GM12892 (cell line): ENCODE data around the gene TAS2R39. TPM values are rescaled to one million over a fixed set of nuclear protein-coding genes. Genes with fewer than 3 reads are reported as not detected.
"Not testable (repeated sequence)": the region's sequence is repeated elsewhere in the genome, so short reads cannot be mapped to it uniquely, and the experiment has no call there.

Experiments
- DNase-seq: peaks from one replicate; pipeline ENCODE4 v3.0.0; 2011; ENCODE audit not compliant: insufficient read length
- FAIRE-seq: peaks from 2 replicates; lab custom pipeline; 2011; peaks lifted over from hg19 to GRCh38; lab: Jason Lieb, UNC
- POLR2A ChIP-seq: IDR thresholded peaks from 2 replicates; pipeline ENCODE4 v1.6.1; 2011; ENCODE audit warnings: low read depth, low read length, control low read depth
- POLR2AphosphoS5 ChIP-seq: IDR thresholded peaks from 2 replicates; pipeline ENCODE4 v1.6.1; 2011; ENCODE audit warnings: low read depth, low read length, control low read depth
- TAF1 ChIP-seq: IDR thresholded peaks from 2 replicates; pipeline ENCODE4 v1.6.1; 2011; ENCODE audit warnings: low read depth, mild to moderate bottlenecking, control low read depth, low read length, borderline replicate concordance
- polyA plus RNA-seq: library from polyadenylated mRNA; unstranded; fragments of >200 nt; gene quantifications from one replicate; pipeline ENCODE4 v1.2.1, GENCODE V29; 2012; ENCODE audit warnings: missing spikeins, inconsistent platforms; ENCODE audit not compliant: missing spikeins

TAS2R39 gene
- not detected for polyA plus RNA-seq

DNA sequence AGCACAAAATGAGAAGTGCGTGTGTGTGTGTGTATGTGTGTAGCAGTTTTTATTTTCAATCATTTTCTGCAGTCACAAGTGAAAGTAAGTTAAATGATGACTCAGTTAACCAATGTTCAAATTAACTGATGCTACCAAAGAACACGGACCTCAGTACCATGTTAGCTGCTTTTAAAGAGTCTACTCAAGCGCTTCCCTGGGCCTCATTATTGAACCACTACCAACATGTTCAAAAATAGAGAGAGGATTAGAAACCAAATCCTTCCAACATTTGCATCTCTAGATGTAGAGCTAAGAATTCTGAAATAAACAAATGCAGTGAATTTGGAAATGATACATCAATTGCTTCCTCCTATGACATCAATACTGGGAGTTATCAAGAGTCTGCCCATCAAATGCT, at the start of gene TAS2R39:
Gene TAS2R39 (plus strand): TSS at position 396 of the 400 bp plus-strand sequence. CDS start 0 bp downstream, at position 396.
- FAIRE-seq: no peak
- TF ChIP-seq POLR2A (no peak), TAF1 (no peak), POLR2AphosphoS5 (no peak)
- no peak for DNase-seq

DNA sequence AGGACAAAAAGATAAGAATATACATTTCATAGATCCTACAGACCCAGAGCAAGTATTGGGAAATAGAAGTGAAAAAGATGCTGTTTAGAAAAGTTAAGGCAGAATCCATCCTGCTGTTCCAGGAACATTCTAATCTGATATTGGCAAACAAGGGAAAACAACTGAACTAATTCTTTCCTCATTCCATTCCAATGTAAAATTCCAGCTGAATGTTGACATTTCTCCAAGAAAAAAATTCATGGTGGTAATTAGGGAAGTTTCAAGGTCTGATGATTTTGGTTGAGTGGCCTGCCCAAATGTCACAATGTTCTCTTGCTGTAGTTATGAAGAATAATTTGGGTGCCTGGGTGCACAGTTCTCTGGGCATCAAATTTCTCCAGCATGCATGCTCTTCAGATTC, 36.1 kb upstream of the TAS2R39 start:
- TF ChIP-seq POLR2AphosphoS5 (no peak), POLR2A (no peak), TAF1 (no peak)
- FAIRE-seq (no peak), DNase-seq (no peak)

DNA sequence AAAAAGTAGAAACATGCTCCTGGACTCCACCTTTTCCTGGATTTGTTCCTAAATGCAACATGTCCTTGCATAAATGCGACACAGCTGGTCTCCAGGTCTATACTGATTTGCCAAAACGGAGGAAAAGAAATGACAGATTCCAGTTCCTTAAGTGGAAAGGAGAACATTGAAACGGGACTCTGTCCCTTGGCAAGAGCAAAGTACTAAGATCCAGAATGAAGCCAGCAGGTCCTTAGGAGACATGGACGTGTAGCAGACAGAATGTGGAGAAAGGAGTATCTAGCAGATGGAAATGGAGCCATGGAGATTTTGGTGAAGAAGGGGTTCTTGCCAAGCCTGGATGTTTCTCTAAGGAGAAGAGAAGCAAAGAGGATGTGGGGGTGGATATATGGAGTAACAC, 35.2 kb upstream of the TAS2R39 start:
- DNase-seq (no peak), FAIRE-seq (no peak)
- TF ChIP-seq POLR2A: no peak
- no peak for TF ChIP-seq POLR2AphosphoS5
- TF ChIP-seq TAF1: no peak

DNA sequence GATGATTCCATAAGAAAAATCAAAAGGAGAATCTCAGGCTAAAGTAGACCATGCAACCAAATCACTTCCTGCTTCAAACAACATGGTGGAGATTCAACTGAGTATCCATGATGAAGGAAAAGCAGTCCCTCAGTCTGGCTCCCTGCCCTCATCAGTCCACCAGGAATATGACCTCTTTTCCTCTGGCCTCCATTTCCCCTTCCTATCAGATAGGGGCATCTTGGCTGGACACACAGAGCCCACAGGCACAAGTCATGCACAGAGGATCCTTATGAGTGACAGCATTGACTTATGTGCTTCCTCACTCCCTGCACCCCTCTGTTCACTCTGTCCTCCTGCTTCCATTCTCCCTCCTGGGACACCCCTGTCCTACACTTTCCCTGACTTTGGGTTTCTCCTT, 34.6 kb upstream of the TAS2R39 start:
- TF ChIP-seq POLR2AphosphoS5: no peak
- TF ChIP-seq POLR2A: no peak
- TF ChIP-seq TAF1: no peak
- no peak for DNase-seq
- no peak for FAIRE-seq

DNA sequence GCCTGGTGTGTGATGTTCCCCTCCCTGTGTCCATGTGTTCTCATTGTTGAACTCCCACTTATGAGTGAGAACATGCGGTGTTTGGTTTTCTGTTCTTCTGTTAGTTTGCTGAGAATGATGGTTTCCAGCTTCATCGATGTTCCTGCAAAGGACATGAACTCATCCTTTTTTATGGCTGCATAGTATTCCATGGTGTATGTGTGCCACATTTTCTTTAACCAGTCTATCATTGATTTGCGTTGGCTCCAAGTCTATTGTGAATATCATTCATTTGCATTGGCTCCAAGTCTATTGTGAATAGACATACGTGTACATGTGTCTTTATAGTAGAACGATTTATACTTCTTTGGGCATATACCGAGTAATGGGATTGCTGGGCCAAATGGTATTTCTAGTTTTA, 32.5 kb upstream of the TAS2R39 start:
- not testable (repeated sequence) for FAIRE-seq, DNase-seq

DNA sequence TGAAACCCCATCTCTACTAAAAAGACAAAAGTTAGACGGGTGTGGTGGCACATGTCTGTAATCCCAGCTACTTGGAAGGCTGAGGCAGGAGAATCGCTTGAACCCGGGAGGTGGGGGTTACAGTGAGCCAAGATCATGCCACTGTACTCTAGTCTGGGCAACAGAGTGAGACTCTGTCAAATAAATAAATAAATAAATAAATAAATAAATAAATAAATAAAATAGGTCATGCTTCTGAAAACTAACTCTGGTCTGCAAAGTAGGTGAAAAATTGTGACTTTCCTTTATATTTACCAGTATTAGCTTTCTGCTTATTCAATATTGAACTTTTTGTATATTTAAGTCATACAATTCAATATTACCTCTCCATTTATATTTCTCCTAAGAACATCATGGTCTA, 24.6 kb upstream of the TAS2R39 start:
- not testable (repeated sequence) for FAIRE-seq, DNase-seq

DNA sequence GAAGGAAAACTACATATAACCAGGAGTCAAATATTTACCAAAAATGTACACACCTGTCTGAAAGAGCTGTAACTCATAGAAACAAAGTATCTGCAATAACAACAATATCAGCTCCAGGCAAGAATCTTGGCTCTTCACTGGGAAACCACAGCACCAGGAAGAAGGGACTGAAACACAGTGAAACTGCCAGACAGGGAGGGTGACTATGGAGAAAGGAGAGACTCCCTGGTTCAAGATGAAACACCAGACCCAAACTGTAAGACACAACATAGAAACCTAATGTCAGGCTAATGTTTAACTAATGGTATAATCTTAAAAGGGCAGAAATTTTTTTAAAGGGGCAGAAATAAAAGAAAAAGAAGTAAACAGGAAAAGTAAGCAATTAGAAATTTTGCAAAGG, 11.5 kb upstream of the TAS2R39 start:
- no peak for DNase-seq
- TF ChIP-seq POLR2AphosphoS5: no peak
- FAIRE-seq: no peak

DNA sequence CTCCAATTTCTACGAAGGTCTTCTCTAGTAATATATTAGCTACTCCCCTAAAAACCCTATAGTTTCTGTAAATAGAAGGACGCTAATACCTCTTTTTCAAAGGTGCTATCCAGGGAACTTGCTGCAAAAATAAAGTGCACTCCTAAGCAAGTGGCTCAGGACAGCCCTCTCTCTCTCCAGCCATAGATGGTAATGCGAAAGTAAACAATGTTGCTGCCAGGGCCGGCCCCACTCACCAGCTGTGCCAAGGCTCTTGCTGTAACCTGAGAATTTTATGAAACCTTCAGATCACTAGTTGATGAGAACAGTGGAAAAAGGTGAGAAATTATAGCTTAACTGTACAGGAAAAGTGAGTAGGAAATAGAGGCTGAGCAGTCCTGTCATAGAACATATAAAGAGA, 10.9 kb upstream of the TAS2R39 start:
- TF ChIP-seq POLR2AphosphoS5: no peak
- no peak for TF ChIP-seq POLR2A
- TF ChIP-seq TAF1: no peak
- DNase-seq (no peak), FAIRE-seq (no peak)

DNA sequence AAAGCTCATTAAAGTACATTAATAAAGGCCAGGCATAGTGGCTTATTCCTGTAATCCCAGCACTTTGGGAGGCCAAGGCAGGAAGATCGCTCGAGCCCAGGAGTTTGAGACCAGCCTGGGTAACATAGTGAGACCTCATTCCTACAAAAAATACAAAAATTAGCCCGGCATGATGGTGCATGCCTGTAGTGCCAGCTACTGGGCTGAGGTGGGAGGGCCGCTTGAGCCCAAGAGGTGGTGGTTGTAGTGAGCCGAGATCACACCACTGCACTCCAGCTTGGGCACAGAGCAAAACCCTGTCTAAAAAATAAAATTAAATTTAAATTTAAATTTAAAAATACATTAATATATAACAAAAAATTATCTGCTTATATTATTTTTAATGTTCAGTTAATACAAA, 7.1 kb upstream of the TAS2R39 start:
- no peak for FAIRE-seq
- DNase-seq: no peak
- no peak for TF ChIP-seq POLR2A
- TF ChIP-seq TAF1: no peak
- TF ChIP-seq POLR2AphosphoS5: no peak

DNA sequence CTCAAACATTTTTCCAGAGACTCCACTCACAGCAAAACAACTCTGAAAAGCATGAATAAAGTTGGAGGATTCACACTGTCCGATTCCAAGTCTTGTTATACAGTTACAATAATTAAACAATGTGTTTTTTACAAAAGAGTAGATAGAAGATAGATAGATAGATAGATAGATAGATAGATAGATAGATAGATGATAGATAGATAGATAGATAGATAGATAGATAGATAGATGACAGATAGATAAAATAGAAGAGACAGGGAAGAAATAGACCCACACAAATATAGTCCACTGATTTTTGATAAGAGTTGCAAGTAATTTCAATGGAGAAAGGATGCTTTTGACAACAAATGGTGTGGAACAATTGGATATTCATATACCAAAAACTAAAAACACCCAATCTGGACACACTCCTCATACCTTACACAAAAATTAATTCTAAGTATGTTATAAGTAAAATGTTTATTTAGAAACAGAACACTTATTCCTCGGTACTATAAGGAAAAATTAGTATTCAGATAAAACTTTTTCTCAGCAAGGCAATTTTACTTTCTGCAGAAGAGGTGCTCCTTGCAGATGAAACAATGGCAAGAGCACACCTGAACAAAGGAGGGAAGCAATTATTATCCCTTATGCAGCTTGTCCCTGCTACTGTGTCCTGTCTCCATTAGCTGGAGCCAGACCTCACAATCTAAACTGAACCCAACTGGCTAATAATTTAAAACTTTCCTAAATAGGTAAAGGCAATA, 5.7 kb upstream of the TAS2R39 start:
- TF ChIP-seq POLR2AphosphoS5 (no peak), TAF1 (no peak), POLR2A (no peak)
- no peak for FAIRE-seq
- no peak for DNase-seq

DNA sequence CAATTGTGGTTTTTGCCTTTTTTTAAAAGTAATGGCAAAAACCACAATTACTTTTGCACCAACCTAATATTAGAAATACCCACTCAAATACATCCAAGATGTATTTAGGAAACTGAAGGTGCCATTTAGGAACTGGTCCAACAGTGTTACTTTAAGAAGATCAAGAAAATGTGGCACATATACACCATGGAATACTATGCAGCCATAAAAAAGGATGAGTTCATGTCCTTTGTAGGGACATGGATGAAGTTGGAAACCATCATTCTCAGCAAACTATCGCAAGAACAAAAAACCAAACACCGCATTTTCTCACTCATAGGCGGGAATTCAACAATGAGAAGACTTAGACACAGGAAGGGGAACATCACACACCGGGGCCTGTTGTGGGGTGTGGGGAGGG, 2.4 kb upstream of the TAS2R39 start:
- FAIRE-seq, DNase-seq: not testable (repeated sequence)

DNA sequence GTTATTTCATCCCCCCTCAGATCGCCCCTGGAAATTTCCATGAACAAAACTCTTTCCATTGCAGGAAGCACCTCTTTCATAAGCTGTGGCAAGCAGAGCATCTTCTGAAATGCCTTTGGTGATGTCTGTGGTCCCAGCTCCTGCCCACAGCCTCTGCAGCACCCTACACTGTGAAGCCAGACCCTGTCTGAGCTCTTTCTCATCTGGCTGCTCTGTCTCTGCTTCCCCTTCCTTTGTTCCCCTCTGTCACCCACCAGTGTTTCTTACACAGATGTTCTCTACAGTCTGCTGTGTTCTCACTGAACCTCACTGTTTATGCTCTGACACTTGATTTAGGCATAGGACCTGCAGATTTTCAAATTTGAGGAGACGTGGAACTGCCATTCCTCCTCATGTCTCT, 1.9 kb upstream of the TAS2R39 start:
- FAIRE-seq: no peak

DNA sequence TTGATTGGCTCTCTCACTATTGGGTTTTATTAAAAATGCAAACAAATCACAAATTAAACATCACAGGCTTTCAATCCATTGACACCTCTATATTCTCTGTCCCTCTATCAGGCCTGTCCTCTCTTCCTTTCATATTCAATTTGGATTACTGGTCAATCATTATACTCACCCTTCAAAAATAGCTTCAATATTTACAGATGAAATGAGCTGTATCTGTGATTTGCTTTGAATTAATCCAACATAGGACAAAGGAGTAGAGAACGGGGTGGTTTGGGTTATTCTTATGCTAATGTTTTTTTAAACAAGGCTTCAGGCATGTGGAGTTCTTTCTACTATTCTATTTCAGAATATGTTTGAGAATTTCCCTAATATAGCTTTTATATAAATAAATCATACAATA, 2.3 kb downstream of the TAS2R39 start:
- DNase-seq: no peak
- no peak for TF ChIP-seq TAF1
- FAIRE-seq: no peak

More for the DNA sequence above, 1.9 kb upstream of the TAS2R39 start:
- no peak for DNase-seq
- TF ChIP-seq POLR2A (no peak), POLR2AphosphoS5 (no peak), TAF1 (no peak)
